T-helper 2 cell treated with Interferon-gamma antibody and Interleukin-4, amounts not matched to agents 100 ng/mL and 5 ng/mL, for 36 hours (primary cell): ENCODE results near the gene NTF3. TPM values are rescaled to one million over a fixed set of nuclear protein-coding genes. Genes with fewer than 3 reads are reported as not detected.

ENCODE experiments used
- intact Hi-C: fragments of 100-400 bp; cut with micrococcal nuclease; formaldehyde crosslinking; loops from one replicate; pipeline ENCODE4 v1.15.1; 2023
- total RNA-seq: library from RNA; stranded (reverse); gene quantifications from 2 replicates; pipeline ENCODE4 v1.2.3, GENCODE V29; 2022

The NTF3 gene
- total RNA-seq = not detected in 2 replicates

GRCh38 chr12:5432011-5432400 lies at the start of gene NTF3:
TSS of gene NTF3 (plus strand) at chr12:5432108. CDS start at chr12:5432325, 217 bp downstream.
- intact Hi-C loops = no loop called here

GRCh38 chr12:5384015-5384414 lies 47.9 kb upstream of the NTF3 start:
- intact Hi-C loops = no loop called here

- intact Hi-C loops = no loop called here
Measured at GRCh38 chr12:5388581-5389535, 43.0 kb upstream of the NTF3 start.

GRCh38 chr12:5390174-5390799 lies 41.6 kb upstream of the NTF3 start:
- intact Hi-C loops = no loop called here

- intact Hi-C loops = no loop called here
Measured at GRCh38 chr12:5391653-5392052, 40.3 kb upstream of the NTF3 start.

GRCh38 chr12:5392961-5393360 lies 38.9 kb upstream of the NTF3 start:
- intact Hi-C loops = no loop called here

GRCh38 chr12:5395443-5396271 lies 36.3 kb upstream of the NTF3 start:
- intact Hi-C loops = no loop called here

- intact Hi-C loops = no loop called here
Measured at GRCh38 chr12:5396541-5396940, 35.4 kb upstream of the NTF3 start.

GRCh38 chr12:5399266-5399665 lies 32.6 kb upstream of the NTF3 start:
- intact Hi-C loops = no loop called here

GRCh38 chr12:5402009-5402935 lies 29.6 kb upstream of the NTF3 start:
- intact Hi-C loops = no loop called here

- intact Hi-C loops = no loop called here
Measured at GRCh38 chr12:5403411-5403810, 28.5 kb upstream of the NTF3 start.

- intact Hi-C loops = no loop called here
Measured at GRCh38 chr12:5407034-5407856, 24.7 kb upstream of the NTF3 start.

- intact Hi-C loops = no loop called here
Measured at GRCh38 chr12:5409619-5410018, 22.3 kb upstream of the NTF3 start.

GRCh38 chr12:5416571-5416970 lies 15.3 kb upstream of the NTF3 start:
- intact Hi-C loops = no loop called here

GRCh38 chr12:5417500-5417899 lies 14.4 kb upstream of the NTF3 start:
- intact Hi-C loops = no loop called here

- intact Hi-C loops = no loop called here
Measured at GRCh38 chr12:5428332-5429221, 3.3 kb upstream of the NTF3 start.

GRCh38 chr12:5429741-5430557 lies 2.0 kb upstream of the NTF3 start:
- intact Hi-C loops = no loop called here
